H9 (cell line): ENCODE results near the gene RALGAPA1. TPM values are rescaled to one million over a fixed set of nuclear protein-coding genes. Genes with fewer than 3 reads are reported as not detected.

ENCODE experiments used
- DNase-seq: peaks from one replicate; pipeline ENCODE4 v3.0.0-alpha.2; 2017
- H2AFZ ChIP-seq: one replicate; pipeline ENCODE4 v1.6.1; 2013; ENCODE audit warnings: mild to moderate bottlenecking, low read length, control low read depth, moderate library complexity
- H2AK5ac ChIP-seq: 2 replicates; pipeline ENCODE4 v1.6.1; 2013; ENCODE audit warnings: low read length, control low read depth, mixed read lengths; ENCODE audit not compliant: insufficient read length
- H2BK120ac ChIP-seq: one replicate; pipeline ENCODE4 v1.6.1; 2013; ENCODE audit warnings: low read depth, mild to moderate bottlenecking, low read length, control low read depth, inconsistent platforms; ENCODE audit not compliant: poor library complexity, severe bottlenecking
- H2BK12ac ChIP-seq: 2 replicates; pipeline ENCODE4 v1.6.1; 2013; ENCODE audit warnings: low read length, control low read depth, mixed read lengths, low read depth; ENCODE audit not compliant: insufficient read length
- H2BK15ac ChIP-seq: 2 replicates; pipeline ENCODE4 v1.6.1; 2013; ENCODE audit warnings: low read depth, low read length, control low read depth
- H2BK20ac ChIP-seq: one replicate; pipeline ENCODE4 v1.6.1; 2013; ENCODE audit warnings: low read depth, mild to moderate bottlenecking, low read length, control low read depth, inconsistent platforms; ENCODE audit not compliant: poor library complexity, severe bottlenecking
- H2BK5ac ChIP-seq: 2 replicates; pipeline ENCODE4 v1.6.1; 2013; ENCODE audit warnings: low read length, control low read depth, mixed read lengths; ENCODE audit not compliant: insufficient read length
- H3K14ac ChIP-seq: 2 replicates; pipeline ENCODE4 v1.6.1; 2013; ENCODE audit warnings: low read length, control low read depth; ENCODE audit not compliant: insufficient read depth
- H3K18ac ChIP-seq: 2 replicates; pipeline ENCODE4 v1.6.1; 2013; ENCODE audit warnings: low read depth, mild to moderate bottlenecking, mixed read lengths, low read length, control low read depth; ENCODE audit not compliant: insufficient read length
- H3K23ac ChIP-seq: 2 replicates; pipeline ENCODE4 v1.6.1; 2013; ENCODE audit warnings: low read length, control low read depth, mixed read lengths, low read depth; ENCODE audit not compliant: insufficient read length
- H3K23me2 ChIP-seq: 2 replicates; pipeline ENCODE4 v1.6.1; 2013; ENCODE audit warnings: low read depth, mild to moderate bottlenecking, mixed read lengths, low read length, control low read depth; ENCODE audit not compliant: insufficient read length, poor library complexity, severe bottlenecking
- H3K27ac ChIP-seq: 2 replicates; pipeline ENCODE4 v1.5.1; 2013; ENCODE audit warnings: low read length, control low read depth, mixed read lengths, low read depth; ENCODE audit not compliant: insufficient read length
- H3K27me3 ChIP-seq: 2 replicates; pipeline ENCODE4 v1.6.1; 2013; ENCODE audit warnings: low read length, control low read depth, inconsistent platforms; ENCODE audit not compliant: insufficient read depth
- H3K4ac ChIP-seq: 2 replicates; pipeline ENCODE4 v1.6.1; 2013; ENCODE audit warnings: low read depth, mild to moderate bottlenecking, control low read depth, inconsistent platforms, low read length, moderate library complexity
- H3K4me1 ChIP-seq: 2 replicates; pipeline ENCODE4 v1.6.1; 2013; ENCODE audit warnings: low read length, control low read depth, inconsistent platforms; ENCODE audit not compliant: insufficient read depth
- H3K4me2 ChIP-seq: 2 replicates; pipeline ENCODE4 v1.6.1; 2013; ENCODE audit warnings: low read length, control low read depth, mixed read lengths; ENCODE audit not compliant: insufficient read length, insufficient read depth
- H3K56ac ChIP-seq: 2 replicates; pipeline ENCODE4 v1.6.1; 2013; ENCODE audit warnings: low read depth, mild to moderate bottlenecking, mixed read lengths, low read length, control low read depth; ENCODE audit not compliant: insufficient read length
- H3K79me1 ChIP-seq: 2 replicates; pipeline ENCODE4 v1.6.1; 2013; ENCODE audit warnings: low read depth, mild to moderate bottlenecking, moderate library complexity, low read length, control low read depth, inconsistent platforms; ENCODE audit not compliant: insufficient read depth, poor library complexity, severe bottlenecking
- H3K79me2 ChIP-seq: 2 replicates; pipeline ENCODE4 v1.6.1; 2013; ENCODE audit warnings: low read length, control low read depth, inconsistent platforms; ENCODE audit not compliant: insufficient read depth
- H3K9ac ChIP-seq: 2 replicates; pipeline ENCODE4 v1.6.1; 2013; ENCODE audit warnings: low read length, control low read depth, mixed read lengths; ENCODE audit not compliant: insufficient read length; ENCODE audit errors: extremely low read depth
- H3K9me3 ChIP-seq: one replicate; pipeline ENCODE4 v1.6.1; 2013; ENCODE audit warnings: low read depth, low read length, inconsistent platforms; ENCODE audit not compliant: control insufficient read depth
- H3T11ph ChIP-seq: one replicate; pipeline ENCODE4 v1.6.1; 2013; ENCODE audit warnings: mild to moderate bottlenecking, low read length, control low read depth, inconsistent platforms
- H4K20me1 ChIP-seq: one replicate; pipeline ENCODE4 v1.6.1; 2013; ENCODE audit not compliant: control insufficient read depth, insufficient read length, insufficient read depth
- H4K5ac ChIP-seq: 2 replicates; pipeline ENCODE4 v1.6.1; 2013; ENCODE audit warnings: low read depth, mild to moderate bottlenecking, mixed read lengths, low read length, control low read depth; ENCODE audit not compliant: insufficient read length
- H4K8ac ChIP-seq: replicated peaks from 2 replicates; pipeline ENCODE4 v1.6.1; 2013; ENCODE audit warnings: low read length, control low read depth, mixed read lengths, low read depth; ENCODE audit not compliant: insufficient read length
- H4K91ac ChIP-seq: 2 replicates; pipeline ENCODE4 v1.6.1; 2013; ENCODE audit warnings: low read depth, mild to moderate bottlenecking, moderate library complexity, mixed read lengths, low read length, control low read depth; ENCODE audit not compliant: insufficient read length
- H3K27ac Mint-ChIP-seq, 3 experiments: 2 replicates in 2 of 3; 3 replicates in 1 of 3; pipeline ENCODE4 v1.8.0; 2020 to 2021; ENCODE audit warnings: mixed read lengths in 3 of 3, mild to moderate bottlenecking in 1 of 3, moderate library complexity in 1 of 3
- H3K27me3 Mint-ChIP-seq: 2 replicates; pipeline ENCODE4 v1.8.0; 2021; ENCODE audit warnings: low read depth, mild to moderate bottlenecking, moderate library complexity, mixed read lengths
- H3K36me3 Mint-ChIP-seq, 3 experiments: 2 replicates in 2 of 3; 3 replicates in 1 of 3; pipeline ENCODE4 v1.8.0; 2020 to 2021; ENCODE audit warnings: low read depth in 3 of 3, mixed read lengths in 3 of 3; ENCODE audit not compliant: insufficient read depth in 1 of 3
- H3K4me1 Mint-ChIP-seq, 2 experiments: 2 replicates each; pipeline ENCODE4 v1.8.0; 2020; ENCODE audit warnings: mixed read lengths in 2 of 2
- H3K4me3 Mint-ChIP-seq, 2 experiments: 2 replicates in 1 of 2; 3 replicates in 1 of 2; pipeline ENCODE4 v1.8.0; 2020 to 2021; ENCODE audit warnings: mild to moderate bottlenecking in 2 of 2, mixed read lengths in 2 of 2, moderate library complexity in 1 of 2
- H3K9me3 Mint-ChIP-seq, 2 experiments: 2 replicates in 1 of 2; 3 replicates in 1 of 2; pipeline ENCODE4 v1.8.0; 2020; ENCODE audit warnings: mild to moderate bottlenecking in 2 of 2, mixed read lengths in 2 of 2, moderate library complexity in 1 of 2
- CTCF ChIP-seq: fragments of 200-600 bp; sonication (generic); conservative IDR thresholded peaks from 3 replicates; pipeline ENCODE4 v1.8.0; 2021; ENCODE audit warnings: antibody characterized with exemption, mild to moderate bottlenecking
- WGBS: extraction: QIAGEN DNeasy Blood & Tissue Kit; methylation state at CpG from one replicate; pipeline ENCODE4 v1.1.7; 2013; ENCODE audit warnings: missing lambda C conversion rate, low lambda C conversion rate, mixed read lengths; ENCODE audit not compliant: insufficient read length; ENCODE audit errors: extremely low coverage; 5-methylcytosine and 5-hydroxymethylcytosine counted together
- total RNA-seq: library from RNA; stranded (reverse); gene quantifications from 2 replicates; pipeline ENCODE4 v1.2.1, GENCODE V29; 2021

RALGAPA1 gene
- total RNA-seq, 1 experiment from 2014 or later, result 29.8 TPM

- Histone ChIP-seq H3K27me3 (no peaks in the 10 kb centered on the region), H2BK120ac (no peak overlapping the region), H4K91ac (no peak overlapping the region), H4K20me1 (no peaks in the 10 kb centered on the region), H2AK5ac (no peak overlapping the region), H4K8ac (no peak overlapping the region), H3K23me2 (no peaks in the 10 kb centered on the region), H2BK5ac (no peak overlapping the region), H3T11ph (no peak overlapping the region), H2AFZ (no peak overlapping the region), H3K56ac (no peak overlapping the region), H3K4me2 (no peak overlapping the region), H2BK20ac (no peak overlapping the region), H3K79me1 (no peaks in the 10 kb centered on the region), H3K9me3 (no peaks in the 10 kb centered on the region), H3K4me1 (no peaks in the 10 kb centered on the region), H3K23ac (no peak overlapping the region), H3K14ac (no peak overlapping the region), H4K5ac (no peak overlapping the region), H2BK15ac (no peak overlapping the region), H2BK12ac (no peak overlapping the region), H3K27ac (no peak overlapping the region), H3K18ac (no peak overlapping the region), H3K4ac (no peak overlapping the region), H3K79me2 (no peaks in the 10 kb centered on the region), H3K9ac (no peak overlapping the region)
- Mint-ChIP-seq H3K4me1 (peaks cover 3 to 4% of the 10 kb centered on the region in 2 experiments; a peak in 3 of 4 replicates), H3K36me3 (no peaks in the 10 kb centered on the region), H3K4me3 (no peak overlapping the region), H3K9me3 (no peaks in the 10 kb centered on the region), H3K27me3 (no peaks in the 10 kb centered on the region), H3K27ac (peak overlapping the region in 1 of 3 experiments; percentile 18; a peak in 2 of 7 replicates)
- no CpG with 5 or more reads among the region's 5 CpGs for WGBS
- no peak for TF ChIP-seq CTCF
- DNase-seq, result no peak
Measured at GRCh38 chr14:35699791-35700444, 109.2 kb downstream of the RALGAPA1 start.
